HEK293 (cell line): Measurements from ENCODE around the gene ZNF714.

ENCODE experiments used
- CTCF ChIA-PET: fragments of 350-600 bp; formaldehyde crosslinking; extraction: SDS; loops from one replicate; lab custom pipeline; 2021; ENCODE audit warnings: antibody characterized with exemption; lab: Yijun Ruan, JAX
- POLR2A ChIA-PET: fragments of 300-600 bp; formaldehyde crosslinking; extraction: SDS; loops from one replicate; lab custom pipeline; 2020; ENCODE audit warnings: antibody characterized with exemption, inconsistent platforms; lab: Yijun Ruan, JAX
- H3K27ac ChIP-seq: fragments of 200-500 bp; sonication (Bioruptor generic); 2 replicates; pipeline ENCODE4 v1.5.1; 2014; ENCODE audit warnings: low read depth, low read length, control low read depth, inconsistent platforms; ENCODE audit errors: extremely low read depth
- H3K36me3 ChIP-seq, 2 experiments: fragments of 200-500 bp in 1 of 2; sonication (Bioruptor generic) in 1 of 2; 1 replicate in 1 of 2; 2 replicates in 1 of 2; pipeline ENCODE4 v1.5.1; 2014 to 2017; ENCODE audit warnings: inconsistent platforms in 2 of 2, low read length in 2 of 2; ENCODE audit not compliant: control insufficient read depth in 2 of 2, insufficient read depth in 1 of 2
- H3K4me1 ChIP-seq: fragments of 200-500 bp; sonication (Bioruptor generic); 2 replicates; pipeline ENCODE4 v1.5.1; 2014; ENCODE audit warnings: mild to moderate bottlenecking, low read length, inconsistent platforms; ENCODE audit not compliant: control insufficient read depth, insufficient read depth
- H3K4me3 ChIP-seq: 2 replicates; pipeline ENCODE4 v1.5.1; 2011; ENCODE audit warnings: low read depth, mild to moderate bottlenecking, control low read depth, low read length, moderate library complexity
- H3K9me3 ChIP-seq: fragments of 200-500 bp; sonication (Bioruptor generic); 2 replicates; pipeline ENCODE4 v1.5.1; 2014; ENCODE audit warnings: low read depth, low read length, inconsistent platforms; ENCODE audit not compliant: control insufficient read depth, insufficient read depth
- HIC1 ChIP-seq: fragments of 450-650 bp; formaldehyde crosslinking; IDR thresholded peaks from 2 replicates; pipeline ENCODE4 v1.5.1; 2016; ENCODE audit warnings: missing biosample characterization, missing genetic modification characterization
- KLF7 ChIP-seq: fragments of 450-650 bp; formaldehyde crosslinking; IDR thresholded peaks from 2 replicates; pipeline ENCODE4 v1.5.1; 2016; ENCODE audit warnings: missing biosample characterization, missing genetic modification characterization, borderline replicate concordance
- OSR2 ChIP-seq: fragments of 450-650 bp; formaldehyde crosslinking; IDR thresholded peaks from 2 replicates; pipeline ENCODE4 v1.5.1; 2016; ENCODE audit warnings: missing biosample characterization, missing genetic modification characterization
- PRDM10 ChIP-seq: fragments of 450-650 bp; formaldehyde crosslinking; IDR thresholded peaks from 2 replicates; pipeline ENCODE4 v1.5.1; 2016; ENCODE audit warnings: missing biosample characterization, missing genetic modification characterization
- SP2 ChIP-seq: fragments of 450-650 bp; formaldehyde crosslinking; IDR thresholded peaks from 2 replicates; pipeline ENCODE4 v1.5.1; 2016; ENCODE audit warnings: missing biosample characterization, missing genetic modification characterization
- ZBTB1 ChIP-seq: fragments of 450-650 bp; formaldehyde crosslinking; IDR thresholded peaks from 2 replicates; pipeline ENCODE4 v1.5.1; 2016; ENCODE audit warnings: missing biosample characterization, missing genetic modification characterization
- ZBTB48 ChIP-seq: fragments of 450-650 bp; formaldehyde crosslinking; IDR thresholded peaks from 2 replicates; pipeline ENCODE4 v1.5.1; 2016; ENCODE audit warnings: missing biosample characterization, missing genetic modification characterization
- ZBTB49 ChIP-seq: fragments of 450-650 bp; formaldehyde crosslinking; IDR thresholded peaks from 2 replicates; pipeline ENCODE4 v1.5.1; 2016; ENCODE audit warnings: missing biosample characterization, missing genetic modification characterization, low read depth
- ZBTB8A ChIP-seq: fragments of 450-650 bp; formaldehyde crosslinking; IDR thresholded peaks from 2 replicates; pipeline ENCODE4 v1.5.1; 2016; ENCODE audit warnings: missing biosample characterization, missing genetic modification characterization
- ZNF132 ChIP-seq: fragments of 450-650 bp; formaldehyde crosslinking; IDR thresholded peaks from 2 replicates; pipeline ENCODE4 v1.5.1; 2017; ENCODE audit warnings: missing biosample characterization, missing genetic modification characterization, borderline replicate concordance
- ZNF169 ChIP-seq: fragments of 450-650 bp; formaldehyde crosslinking; IDR thresholded peaks from 2 replicates; pipeline ENCODE4 v1.5.1; 2016; ENCODE audit warnings: missing biosample characterization, missing genetic modification characterization
- ZNF324 ChIP-seq: fragments of 450-650 bp; formaldehyde crosslinking; IDR thresholded peaks from 2 replicates; pipeline ENCODE4 v1.5.1; 2016; ENCODE audit warnings: missing biosample characterization, missing genetic modification characterization
- ZNF341 ChIP-seq: fragments of 450-650 bp; formaldehyde crosslinking; IDR thresholded peaks from 2 replicates; pipeline ENCODE4; 2016; ENCODE audit warnings: low read depth, missing biosample characterization, missing genetic modification characterization
- ZNF645 ChIP-seq: fragments of 450-650 bp; formaldehyde crosslinking; IDR thresholded peaks from 2 replicates; pipeline ENCODE4; 2016; ENCODE audit warnings: missing biosample characterization, missing genetic modification characterization
- ZNF692 ChIP-seq: fragments of 450-650 bp; formaldehyde crosslinking; IDR thresholded peaks from 2 replicates; pipeline ENCODE4 v1.5.1; 2016; ENCODE audit warnings: missing biosample characterization, missing genetic modification characterization
- ZSCAN5A ChIP-seq: fragments of 450-650 bp; formaldehyde crosslinking; IDR thresholded peaks from 2 replicates; pipeline ENCODE4 v1.5.1; 2016; ENCODE audit warnings: missing biosample characterization, missing genetic modification characterization

ZNF714 gene

GRCh38 chr19:21117041-21117907 lies 35.3 kb downstream of the ZNF714 start:
- H3K27ac ChIP-seq = no peak overlapping the region
- TF ChIP-seq ZNF341 (tag by site-specific recombination) = no peak
- no peak for TF ChIP-seq ZNF169 (tag by site-specific recombination)
- no peak for TF ChIP-seq PRDM10 (tag by site-specific recombination)
- no peak for TF ChIP-seq ZBTB8A (tag by site-specific recombination)
- no peak for TF ChIP-seq ZNF324
- no peak for TF ChIP-seq OSR2
- no peak for TF ChIP-seq ZNF645 (tag by site-specific recombination)
- H3K4me1 ChIP-seq = no peaks in the 10 kb centered on the region
- peaks cover 51 to 56% of the 10 kb centered on the region in 2 experiments for H3K36me3 ChIP-seq
- H3K4me3 ChIP-seq = no peak overlapping the region
- ChIA-PET POLR2A (no interaction called here), CTCF (no interaction called here)
- H3K9me3 ChIP-seq = no peaks in the 10 kb centered on the region

GRCh38 chr19:21126078-21126477 lies 44.1 kb downstream of the ZNF714 start:
- H3K4me3 ChIP-seq = no peak overlapping the region
- peaks cover 6 to 15% of the 10 kb centered on the region in 2 experiments for H3K36me3 ChIP-seq
- no peaks in the 10 kb centered on the region for H3K4me1 ChIP-seq
- ChIA-PET CTCF (interaction anchor here (0.7 kb wide), 1 partner anchor 33 kb away, joined by 3 read pairs; no protein-coding TSS in a partner anchor), POLR2A (interaction anchor here (1.2 kb wide), 1 partner anchor 44 kb away, joined by 4 read pairs; the partner anchor contains the start of gene ZNF714)
- no peak overlapping the region for H3K27ac ChIP-seq
- H3K9me3 ChIP-seq = no peaks in the 10 kb centered on the region
- no peak for TF ChIP-seq ZBTB48
- TF ChIP-seq ZNF132 = no peak
- TF ChIP-seq ZBTB49 (tag by site-specific recombination) = no peak
- TF ChIP-seq ZNF692 (tag by site-specific recombination) = no peak
- no peak for TF ChIP-seq KLF7 (tag by site-specific recombination)
- no peak for TF ChIP-seq ZSCAN5A (tag by site-specific recombination)
- TF ChIP-seq HIC1 (tag by site-specific recombination) = no peak
- no peak for TF ChIP-seq ZBTB1
- TF ChIP-seq SP2 (tag by site-specific recombination) = no peak
